Fibroblast of villous mesenchyme (primary cell): ENCODE data around the gene LSM12. TPM values are rescaled to one million over a fixed set of nuclear protein-coding genes. Genes with fewer than 3 reads are reported as not detected.

Experiments
- DNase-seq: peaks from one replicate; pipeline ENCODE4 v3.0.0-alpha.2; 2010; ENCODE audit warnings: low read depth
- H3K4me3 ChIP-seq: 2 replicates; pipeline ENCODE4 v1.5.1; 2011; ENCODE audit warnings: low read depth, mild to moderate bottlenecking, low read length
- CTCF ChIP-seq: IDR thresholded peaks from 2 replicates; pipeline ENCODE4 v1.5.1; 2012; ENCODE audit warnings: low read depth, mild to moderate bottlenecking, low read length; ENCODE audit not compliant: insufficient read depth
- total RNA-seq: library from RNA; depleted of rRNA; stranded (reverse); fragments of >200 nt; gene quantifications from 2 replicates; pipeline ENCODE4 v1.2.3, GENCODE V29; 2012

Gene LSM12
- total RNA-seq, 1 donor = 82.5 TPM

- no peak for TF ChIP-seq CTCF
- H3K4me3 ChIP-seq = no peak overlapping the region
- DNase-seq = no peak
Measured at GRCh38 chr17:44074911-44075285, 8.4 kb upstream of the LSM12 start.

GRCh38 chr17:44074231-44074910 is 7.9 kb upstream of the LSM12 start:
- H3K4me3 ChIP-seq = no peak overlapping the region
- no peak for TF ChIP-seq CTCF
- DNase-seq = no peak

- peak overlapping the region; percentile 68 for H3K4me3 ChIP-seq
- no peak for TF ChIP-seq CTCF
- peak; percentile 19 for DNase-seq
Measured at GRCh38 chr17:44071772-44072171, 5.3 kb upstream of the LSM12 start.

- H3K4me3 ChIP-seq = peak overlapping the region; percentile 68
- TF ChIP-seq CTCF = no peak
- DNase-seq = peak; percentile 83
Measured at GRCh38 chr17:44071198-44071520, 4.7 kb upstream of the LSM12 start.

- H3K4me3 ChIP-seq = peak within 1 kb of the TSS; percentile 68
- DNase-seq = peak; percentile 99
- TF ChIP-seq CTCF = no peak
Measured at GRCh38 chr17:44070455-44071197, 4.2 kb upstream of the LSM12 start, which contains the start of gene G6PC3. Gene G6PC3, plus strand, starts transcription at chr17:44070735. Its CDS starts 231 bp downstream, at chr17:44070966.

- peak overlapping the region; percentile 68 for H3K4me3 ChIP-seq
- DNase-seq = peak; percentile 48
- no peak for TF ChIP-seq CTCF
Measured at GRCh38 chr17:44069974-44070454, 3.5 kb upstream of the LSM12 start.
